HG02970 (cell line): ENCODE measurements around the gene ZNF768.

Experiments used
- ATAC-seq: cut with Tn5 transposase; IDR thresholded peaks from one replicate; pipeline ENCODE4 v1.9.1; 2021; ENCODE audit warnings: mild to moderate bottlenecking, moderate library complexity, moderate number of reproducible peaks; ENCODE audit not compliant: unreplicated experiment, low FRiP score

ZNF768 gene

GRCh38 chr16:30519120-30520049, 7.0 kb downstream of the ZNF768 start:
- ATAC-seq, result no peak

DNA sequence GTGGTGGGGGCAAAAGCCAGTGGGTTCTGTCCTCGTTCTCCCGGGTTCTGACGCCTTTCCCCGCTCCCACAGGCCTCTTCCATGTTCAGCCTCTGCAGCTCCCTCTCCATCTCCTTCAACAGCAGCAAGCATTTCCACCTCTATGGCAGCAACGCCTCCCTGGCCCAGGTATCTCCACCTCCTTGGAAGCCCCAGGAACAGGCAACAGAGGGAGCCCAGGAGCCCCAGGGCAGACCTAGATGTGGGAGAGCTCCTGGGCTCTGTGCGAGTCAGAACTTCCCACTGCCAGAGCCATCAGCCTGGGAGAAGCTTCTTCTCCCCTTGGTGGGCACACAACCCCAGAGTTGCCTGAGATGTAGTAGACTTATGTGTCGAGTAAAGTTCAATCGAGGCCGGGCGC, 7.8 kb downstream of the ZNF768 start:
- no peak for ATAC-seq

DNA sequence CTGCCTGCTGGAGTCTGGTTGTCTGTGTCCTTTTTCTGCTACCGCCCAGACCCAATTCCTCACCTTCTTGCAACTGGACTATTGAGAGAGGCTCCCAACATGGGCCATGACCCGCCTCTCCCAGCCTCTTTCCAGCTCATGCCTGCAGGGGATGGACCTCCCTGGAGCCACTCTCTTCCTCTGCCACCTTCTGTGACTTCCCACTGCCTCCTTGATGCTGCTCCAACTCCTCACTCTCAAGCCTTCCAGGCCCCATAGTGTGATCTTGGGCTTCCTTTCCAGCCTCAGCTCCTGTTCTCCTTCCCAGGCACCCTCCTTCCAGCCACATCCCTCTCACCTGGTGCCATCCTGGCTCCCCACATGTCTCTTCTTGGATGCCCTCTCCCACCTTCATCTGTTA, 11.1 kb downstream of the ZNF768 start:
- no peak for ATAC-seq

DNA sequence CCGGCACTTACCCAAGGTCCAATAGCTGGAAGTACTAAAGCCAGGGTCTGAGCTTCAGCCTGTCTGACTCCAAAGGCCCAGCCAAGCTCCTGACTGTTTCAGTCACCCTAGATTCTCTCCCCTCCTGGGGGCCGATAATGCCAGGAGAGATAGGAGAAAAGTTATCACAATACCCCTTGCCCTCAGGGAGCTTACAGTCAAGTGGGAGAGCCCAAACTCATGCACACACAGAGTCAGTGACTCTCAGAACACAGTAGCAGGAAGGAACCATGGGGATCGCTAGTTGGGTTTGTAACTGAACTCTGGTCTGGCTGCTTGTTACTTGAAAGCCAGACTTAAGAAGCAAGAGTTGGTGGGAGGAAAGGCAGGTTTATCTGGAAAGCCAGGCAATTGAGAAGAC, 14.9 kb downstream of the ZNF768 start:
- ATAC-seq, result no peak

DNA sequence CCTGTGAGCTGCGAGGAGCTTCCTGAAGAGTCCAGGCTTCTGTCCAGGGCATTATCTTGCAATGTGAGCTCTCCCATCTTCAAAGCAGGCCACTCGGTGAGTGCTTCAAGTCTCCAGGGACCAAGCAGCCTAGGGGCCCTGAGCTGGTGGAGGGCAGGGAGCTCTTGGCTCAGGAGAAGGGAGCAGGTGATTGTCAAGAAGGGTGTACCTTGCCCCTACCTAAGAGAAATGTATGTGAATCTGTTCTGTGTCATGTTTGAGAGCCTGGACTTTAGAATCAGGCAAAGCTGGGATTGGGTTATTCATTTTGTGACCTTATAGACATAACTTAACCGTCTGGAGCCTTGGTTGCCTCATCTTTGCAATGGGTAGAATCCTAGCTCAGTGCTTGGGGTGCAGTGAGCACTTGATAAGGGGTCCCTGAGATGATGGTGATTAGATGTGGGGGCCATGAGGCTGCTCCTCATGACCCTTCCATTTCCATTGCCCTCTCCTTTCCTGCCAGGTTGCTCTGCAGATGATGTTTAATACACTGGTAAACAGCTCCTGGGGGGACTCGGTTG, 15.9 kb downstream of the ZNF768 start:
- ATAC-seq, result no peak

GRCh38 chr16:30509081-30509765, 17.1 kb downstream of the ZNF768 start:
- ATAC-seq, result no peak

- ATAC-seq, result no peak
Measured at GRCh38 chr16:30503403-30504296, 22.7 kb downstream of the ZNF768 start.

DNA sequence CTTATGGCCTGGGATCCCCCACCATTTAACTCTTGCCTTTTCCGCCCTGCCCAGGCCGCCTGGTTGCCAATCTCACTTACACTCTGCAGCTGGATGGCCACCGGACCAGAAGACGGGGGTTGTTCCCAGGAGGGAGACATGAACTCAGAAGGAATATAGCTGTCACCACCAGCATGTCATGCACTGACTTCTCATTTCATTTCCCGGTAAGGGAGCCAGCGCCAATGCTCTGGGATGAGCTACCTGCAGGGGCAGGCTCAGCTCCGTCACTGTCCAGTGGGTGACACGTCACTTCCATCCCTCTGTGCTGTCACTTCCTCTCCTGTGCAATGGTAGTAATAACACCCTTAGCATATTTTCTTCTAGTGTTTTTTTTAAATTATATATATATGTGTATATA, 27.1 kb downstream of the ZNF768 start:
- no peak for ATAC-seq

GRCh38 chr16:30494709-30495108, 31.7 kb downstream of the ZNF768 start:
- ATAC-seq, result no peak

DNA sequence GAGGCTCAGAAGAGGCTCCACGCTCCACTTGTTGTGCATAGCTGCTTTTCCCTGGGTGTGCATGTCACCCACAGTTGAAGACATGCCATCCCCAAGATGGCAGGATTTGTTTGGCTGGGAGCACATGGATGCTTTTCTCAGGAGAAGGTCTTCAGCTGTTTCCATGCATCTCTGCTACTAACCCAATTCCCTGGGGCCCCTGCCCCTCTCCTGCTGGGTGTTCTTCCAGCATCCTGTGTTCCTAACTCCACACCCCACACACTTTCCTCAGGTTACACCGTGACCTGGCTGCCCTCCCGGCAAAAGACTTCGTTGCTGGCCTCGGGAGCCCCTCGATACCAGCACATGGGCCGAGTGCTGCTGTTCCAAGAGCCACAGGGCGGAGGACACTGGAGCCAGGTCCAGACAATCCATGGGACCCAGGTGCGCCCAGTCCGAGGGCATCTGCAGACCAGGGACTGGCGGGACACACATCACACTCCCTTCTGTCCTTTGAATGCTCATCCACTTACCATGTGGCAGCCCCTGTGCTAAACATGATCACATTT, 32.4 kb downstream of the ZNF768 start:
- ATAC-seq, result no peak

DNA sequence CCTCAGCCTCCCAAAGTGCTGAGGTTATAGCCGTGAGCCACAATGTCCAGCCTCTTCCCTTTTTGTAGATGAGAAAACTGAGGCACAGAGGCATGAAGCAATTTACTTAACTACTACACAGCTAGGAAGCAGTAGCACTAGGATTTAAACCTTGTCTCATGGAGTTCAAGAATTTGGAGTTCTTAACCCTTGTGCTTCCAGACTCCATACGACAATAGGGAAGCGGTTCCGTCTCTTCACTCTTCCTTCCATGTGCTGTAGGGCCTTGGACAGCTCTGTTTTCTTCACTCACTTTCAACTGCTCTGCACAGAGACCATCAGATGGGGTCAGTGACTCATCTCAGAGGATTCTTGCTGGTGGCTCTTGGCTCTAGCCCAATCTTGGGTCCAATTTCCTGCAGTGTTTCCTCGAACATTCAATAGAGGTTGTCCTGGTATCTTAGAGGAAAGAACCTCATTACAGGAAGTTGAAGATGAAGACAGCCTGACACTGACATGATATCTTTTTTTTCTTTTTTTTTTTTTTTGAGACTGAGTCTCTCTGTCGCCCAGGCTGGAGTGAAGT, 34.5 kb downstream of the ZNF768 start:
- ATAC-seq, result no peak

DNA sequence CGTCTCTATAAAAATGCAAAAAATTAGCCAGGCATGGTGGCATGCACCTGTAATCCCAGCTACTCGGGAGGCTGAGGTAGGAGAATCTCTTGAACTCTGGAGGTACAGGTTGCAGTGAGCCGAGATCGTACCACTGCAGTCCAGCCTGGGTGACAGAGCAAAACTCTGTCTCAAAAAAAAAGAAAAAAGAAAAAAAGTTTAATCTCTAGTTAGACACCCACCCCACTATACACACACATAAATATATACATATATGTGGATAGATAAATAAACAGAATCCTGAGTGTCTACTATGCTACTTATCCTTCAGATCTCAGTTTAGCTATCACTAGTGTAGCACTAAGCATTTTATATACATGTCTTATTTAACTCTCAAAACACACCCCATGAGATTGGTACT, 35.1 kb downstream of the ZNF768 start:
- no peak for ATAC-seq

DNA sequence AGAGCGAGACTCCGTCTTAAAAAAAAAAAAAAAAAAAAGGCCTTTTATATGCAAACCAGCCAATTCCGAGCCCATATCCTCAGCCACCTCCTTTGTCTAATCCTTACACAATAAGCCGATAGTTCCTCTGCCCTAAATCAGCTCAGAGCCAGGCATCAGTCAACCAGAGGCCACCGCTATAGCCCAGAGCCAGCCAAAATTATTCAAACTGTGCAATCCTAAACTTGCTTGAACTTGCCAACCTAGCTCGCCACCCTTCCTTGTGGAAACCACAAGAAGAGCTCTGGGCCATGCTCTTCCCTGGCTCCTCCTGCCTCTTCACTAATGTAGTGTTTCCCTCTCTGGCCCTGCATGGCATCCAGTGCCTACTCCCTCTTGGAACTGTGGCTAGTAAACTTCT, 36.2 kb downstream of the ZNF768 start:
- ATAC-seq, result no peak

DNA sequence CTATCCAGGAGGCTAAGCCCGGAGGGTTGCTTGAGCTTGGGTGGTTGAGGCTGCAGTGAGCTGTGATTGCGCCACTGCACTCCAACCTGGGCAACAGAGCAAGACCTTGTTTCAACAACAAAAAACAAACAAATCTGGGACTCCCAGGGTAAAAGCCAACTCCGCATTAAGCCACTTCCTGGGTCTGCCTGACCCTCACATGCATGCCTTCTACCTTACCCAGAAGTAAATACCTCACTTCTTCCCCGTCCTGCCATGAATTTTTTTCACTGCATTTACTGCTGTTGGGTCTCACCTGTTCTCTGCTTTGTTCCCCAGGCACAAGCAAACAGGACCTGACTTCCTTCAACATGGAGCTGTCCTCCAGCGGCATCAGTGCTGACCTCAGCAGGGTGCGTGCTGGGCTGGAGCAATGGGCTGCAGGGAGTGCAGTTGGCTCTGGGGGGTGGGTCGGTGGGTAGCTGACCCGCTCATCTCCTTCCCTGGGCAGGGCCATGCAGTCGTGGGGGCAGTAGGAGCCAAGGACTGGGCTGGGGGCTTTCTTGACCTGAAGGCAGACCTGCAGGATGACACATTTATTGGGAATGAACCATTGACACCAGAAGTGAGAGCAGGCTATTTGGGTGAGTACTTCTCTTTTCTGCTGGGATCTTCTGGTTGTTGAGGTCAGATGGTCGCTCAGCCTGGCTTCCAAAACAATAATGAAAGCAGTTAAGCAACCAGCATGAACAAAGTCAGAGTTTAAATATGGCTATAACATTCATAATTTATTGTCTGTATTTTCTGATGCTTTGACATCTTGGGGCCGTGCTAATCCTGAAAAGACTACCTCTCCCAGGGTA, 37.4 kb downstream of the ZNF768 start:
- no peak for ATAC-seq

GRCh38 chr16:30485818-30486436, 40.4 kb downstream of the ZNF768 start:
- no peak for ATAC-seq

GRCh38 chr16:30484887-30485286, 41.5 kb downstream of the ZNF768 start:
- ATAC-seq, result no peak

DNA sequence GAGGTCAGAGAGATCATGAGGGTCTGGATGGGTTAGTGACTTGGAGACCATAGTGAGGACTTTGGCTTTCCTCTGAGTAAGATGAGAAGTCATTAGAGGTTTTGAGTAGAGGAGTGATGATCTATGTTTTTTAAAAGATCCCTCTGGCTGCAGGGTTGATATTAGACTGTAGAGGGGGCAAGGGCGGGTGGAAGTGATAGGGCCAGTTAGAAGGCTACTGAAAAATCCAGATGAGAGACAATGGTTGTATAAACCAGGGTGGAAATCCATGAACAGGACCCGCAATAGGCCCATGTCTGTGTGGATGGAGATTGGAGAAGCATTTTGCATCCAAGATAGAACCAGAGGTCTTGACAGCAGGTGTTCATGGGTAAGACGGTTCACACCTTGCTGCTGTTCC, 44.0 kb downstream of the ZNF768 start:
- ATAC-seq, result no peak

GRCh38 chr16:30481381-30481780, 45.0 kb downstream of the ZNF768 start:
- ATAC-seq, result no peak
